Inferior parietal cortex (tissue), 1 donor: ENCODE data around the gene TMEFF2.

ENCODE experiments used
- DNase-seq: peaks from one replicate; pipeline ENCODE4 v3.0.0-alpha.2; 2016; ENCODE audit errors: extremely low spot score

Gene TMEFF2

DNA sequence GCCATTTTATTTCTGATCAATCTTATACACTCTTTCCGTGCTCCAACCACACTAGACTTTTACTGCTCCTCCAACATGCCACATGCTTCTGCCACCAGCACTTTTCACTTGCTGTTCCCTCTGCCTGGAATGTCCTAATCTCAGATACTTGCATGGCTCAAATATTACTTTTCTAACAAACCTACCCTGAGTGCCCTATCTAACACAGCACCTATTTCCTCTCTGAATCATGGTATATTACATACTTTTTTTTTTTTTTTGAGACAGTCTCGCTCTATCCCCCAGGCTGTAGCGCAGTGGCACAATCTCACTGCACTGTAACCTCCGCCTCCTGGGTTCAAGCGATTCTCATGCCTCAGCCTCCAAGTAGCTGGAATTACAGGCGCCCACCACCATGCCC, 181.5 kb downstream of the TMEFF2 start:
- no peak for DNase-seq

DNA sequence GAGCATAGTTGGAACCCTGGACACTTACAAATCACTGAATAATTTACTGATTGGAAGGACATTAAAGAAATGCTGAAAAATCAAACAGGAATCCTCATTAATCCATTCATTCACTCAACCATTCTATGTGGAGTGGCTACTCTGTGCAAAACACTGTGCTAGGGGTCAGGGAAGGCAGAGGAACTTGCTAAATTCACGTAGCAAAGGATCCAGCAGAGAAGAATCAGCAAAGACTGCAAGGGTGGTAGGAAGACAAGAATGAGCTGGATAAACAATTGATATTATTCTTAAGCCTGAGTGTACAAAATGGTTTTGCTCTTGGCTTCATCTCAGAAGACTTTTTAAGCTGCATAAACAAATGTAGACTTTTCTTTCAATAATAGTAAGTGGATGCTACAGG, 183.5 kb downstream of the TMEFF2 start:
- no peak for DNase-seq

DNA sequence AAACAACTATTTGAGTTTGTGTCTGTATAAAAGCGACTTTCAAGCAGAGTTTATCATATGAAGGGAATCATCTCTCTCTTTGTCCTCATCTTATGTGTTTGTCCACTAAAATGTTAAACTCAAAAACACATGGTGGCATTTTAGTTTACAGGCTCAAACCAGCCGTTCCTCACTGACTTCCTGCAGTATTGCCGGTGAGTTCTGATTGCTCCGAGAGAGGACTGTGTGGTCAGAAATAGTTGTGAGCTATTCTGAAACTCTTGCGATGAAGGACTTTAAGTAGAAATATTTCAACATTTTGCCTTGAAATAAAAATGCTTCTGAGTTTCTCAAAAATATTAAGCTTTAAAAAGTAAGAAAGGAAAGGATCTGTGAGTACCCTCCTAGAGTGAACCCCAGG, 184.7 kb downstream of the TMEFF2 start:
- no peak for DNase-seq

DNA sequence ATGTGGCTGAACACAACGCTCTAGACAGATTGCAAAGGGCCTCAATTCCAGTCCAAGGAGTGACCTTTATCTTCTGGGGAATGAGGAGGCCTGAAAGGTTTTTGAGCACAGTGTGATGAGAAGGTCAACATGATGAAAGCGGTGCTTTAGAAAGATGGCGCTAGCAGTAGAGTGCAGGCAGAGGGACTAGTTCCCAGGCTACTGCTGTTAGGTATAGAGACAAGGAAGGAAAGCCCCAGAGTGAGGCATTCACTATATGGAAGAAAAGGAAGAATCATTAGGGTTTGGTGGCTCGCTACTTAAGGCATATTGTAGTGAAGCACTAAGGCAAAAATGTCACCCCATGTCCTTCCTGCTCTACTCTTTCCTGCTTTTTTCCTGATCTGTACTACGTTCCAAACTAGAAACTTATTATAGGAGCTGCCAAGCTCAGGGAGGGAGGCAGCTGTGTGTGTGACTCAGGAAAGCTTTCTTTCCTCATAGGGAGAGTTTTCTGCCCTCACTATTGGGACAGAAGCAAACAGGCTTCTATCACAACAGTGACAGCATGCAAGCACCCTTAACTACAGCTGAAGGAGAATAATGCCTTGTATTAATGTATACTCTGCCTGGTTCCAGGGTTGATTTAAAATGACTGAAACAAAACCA, 187.0 kb downstream of the TMEFF2 start:
- DNase-seq = no peak

DNA sequence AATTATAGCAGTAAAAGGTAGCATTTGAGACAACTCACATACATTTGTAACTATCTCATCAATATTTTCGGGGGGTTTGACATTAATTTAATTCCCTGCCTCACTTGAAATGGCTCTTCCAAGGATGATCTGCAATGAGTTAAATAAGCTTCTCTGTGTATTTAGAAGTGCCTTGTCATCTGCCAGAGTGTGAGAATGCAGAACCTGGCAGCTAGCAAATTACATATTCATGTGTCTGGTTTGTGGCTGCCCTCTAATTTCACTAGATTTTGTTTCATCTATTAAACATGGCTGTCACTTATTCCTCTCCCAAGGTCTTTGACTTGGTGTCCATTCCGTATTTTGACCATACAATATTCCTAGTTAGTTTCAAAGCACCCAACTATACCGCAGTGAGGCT, 189.5 kb downstream of the TMEFF2 start:
- no peak for DNase-seq

DNA sequence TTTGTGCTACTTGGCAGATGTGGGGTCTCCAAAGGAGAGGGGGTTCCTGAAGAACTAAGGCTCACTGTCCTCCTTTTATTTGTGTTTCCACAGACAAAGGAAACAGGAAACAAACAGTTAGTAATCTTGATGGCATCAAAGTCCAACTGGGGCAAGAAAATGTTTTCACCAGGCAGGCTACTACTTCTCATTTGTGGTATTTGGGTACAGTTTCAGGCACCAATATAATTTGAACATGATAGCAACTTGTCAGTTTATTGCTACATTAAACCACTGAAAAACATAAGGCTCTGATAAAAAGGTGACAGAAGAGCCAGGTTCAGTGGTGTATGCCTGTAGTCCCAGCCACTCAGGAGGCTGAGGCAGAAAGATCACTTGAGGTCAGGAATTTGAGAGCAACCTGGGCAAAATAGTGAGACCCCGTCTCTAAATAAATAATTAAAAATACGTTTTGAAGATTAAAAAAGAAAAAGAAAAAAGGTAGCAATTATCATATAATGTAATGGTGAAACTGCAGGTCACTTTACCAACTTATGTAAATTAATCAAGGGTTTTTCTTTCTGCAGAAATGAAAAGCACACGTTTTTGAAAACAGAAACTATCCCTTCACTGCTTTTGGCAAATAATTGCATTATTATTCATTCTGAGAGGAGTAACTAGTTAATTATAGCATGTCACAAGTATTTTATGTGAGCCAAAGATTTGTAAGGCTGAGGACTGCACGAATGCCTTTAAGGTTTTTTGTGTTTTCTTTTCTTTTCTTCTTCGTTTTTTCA, 190.4 kb downstream of the TMEFF2 start:
- DNase-seq = no peak

DNA sequence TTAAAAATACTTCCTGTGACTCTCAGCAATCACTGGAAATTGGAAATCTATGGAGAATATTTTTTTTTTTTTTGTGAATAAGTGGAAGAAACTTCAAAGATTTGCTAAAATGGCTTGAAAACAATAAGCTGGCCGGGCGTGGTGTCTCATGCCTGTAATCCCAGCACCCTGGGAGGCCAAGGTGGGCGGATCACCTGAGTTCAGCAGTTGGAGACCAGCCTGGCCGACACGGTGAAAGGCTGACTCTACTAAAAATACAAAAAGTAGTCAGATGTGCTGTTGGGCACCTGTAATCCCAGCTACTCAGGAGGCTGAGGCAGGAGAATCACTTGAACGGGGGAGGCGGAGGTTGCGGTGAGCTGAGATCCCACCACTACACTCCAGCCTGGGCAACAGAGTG, 192.3 kb downstream of the TMEFF2 start:
- DNase-seq = no peak

DNA sequence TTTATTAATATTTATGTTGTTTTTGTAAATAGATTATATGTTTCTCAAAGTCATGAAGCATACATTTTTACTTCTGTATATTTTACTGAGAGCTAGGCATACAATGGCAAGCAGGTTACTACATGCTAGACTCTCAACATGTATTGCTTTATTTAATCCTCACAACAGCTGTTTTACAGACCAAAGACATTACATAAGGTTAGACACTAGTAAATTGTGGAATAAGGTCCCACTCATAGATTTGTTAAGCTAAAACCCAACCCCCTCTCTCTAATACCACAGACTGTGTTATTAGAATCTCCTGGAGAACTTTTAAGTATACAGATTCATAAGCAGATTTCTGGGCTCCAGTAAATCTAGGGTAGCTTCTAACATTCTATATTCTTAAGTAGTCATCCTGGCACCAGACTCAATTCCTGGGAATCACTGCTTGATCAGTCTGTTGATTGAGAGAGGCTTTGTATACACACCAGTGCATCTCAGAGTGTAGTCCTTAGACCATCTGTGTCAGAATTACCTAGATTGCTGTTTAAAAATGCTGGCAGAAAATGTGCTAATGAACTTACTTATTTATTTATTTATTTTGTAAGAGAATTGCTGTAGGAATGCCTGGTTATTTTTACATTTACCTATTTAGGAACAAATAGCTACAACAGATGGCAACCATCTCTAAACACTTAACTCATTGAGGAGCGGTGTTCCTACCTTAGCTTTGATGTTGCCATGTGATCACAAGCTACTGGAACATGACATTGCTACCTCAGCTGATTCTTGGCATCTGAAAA, 194.3 kb downstream of the TMEFF2 start:
- DNase-seq = no peak

DNA sequence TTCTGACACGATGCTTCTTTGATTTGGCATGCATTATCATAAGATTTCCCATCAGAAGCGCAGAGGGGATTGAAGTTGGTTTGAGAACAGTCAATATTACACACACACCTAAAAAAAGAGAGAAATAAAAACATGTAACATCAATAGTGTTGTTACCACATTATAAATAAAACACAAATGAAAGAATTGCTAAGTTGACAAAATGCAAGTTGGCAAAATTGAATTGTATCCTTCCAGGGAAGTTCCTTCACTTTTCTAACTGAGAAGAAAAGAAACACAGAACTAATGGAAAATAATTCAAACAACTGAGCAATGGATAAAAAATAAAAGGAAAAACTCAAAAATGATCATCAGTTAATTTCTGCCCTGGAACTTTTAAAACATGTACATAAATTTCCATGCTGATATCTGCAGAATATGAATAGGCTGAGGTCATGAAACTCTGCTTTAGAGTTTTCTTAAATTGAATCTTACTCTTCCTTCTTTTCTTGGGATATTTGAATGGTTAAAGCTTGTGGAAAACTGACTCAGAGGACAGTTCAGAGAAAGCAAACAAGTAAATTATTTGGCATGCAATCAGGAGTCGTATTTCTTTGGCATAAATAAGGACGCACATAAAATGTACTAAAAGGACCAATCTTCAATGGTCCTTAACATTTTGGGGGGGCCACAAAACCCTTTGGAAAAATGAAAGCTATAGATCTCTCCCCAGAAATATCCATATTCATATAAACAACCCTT, 195.5 kb downstream of the TMEFF2 start:
- no peak for DNase-seq

DNA sequence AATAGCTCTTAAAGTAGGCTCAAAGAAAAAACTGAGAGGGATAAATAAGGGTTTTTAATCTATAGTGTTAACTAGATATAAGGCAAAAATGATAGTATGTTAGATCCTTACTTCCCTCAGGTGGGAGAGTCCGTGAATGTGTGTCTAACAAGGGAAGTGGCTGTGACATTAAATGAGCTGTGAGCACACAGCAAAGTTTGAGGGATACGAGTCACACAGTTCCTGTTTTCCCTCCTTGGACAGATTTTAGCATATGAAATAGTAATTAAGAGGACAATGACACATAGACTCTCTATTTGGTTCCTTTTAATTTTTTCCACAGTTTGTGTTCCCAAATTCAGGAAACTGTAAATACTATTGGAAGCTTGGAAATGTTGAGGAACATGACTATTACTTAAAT, 199.4 kb downstream of the TMEFF2 start:
- no peak for DNase-seq

DNA sequence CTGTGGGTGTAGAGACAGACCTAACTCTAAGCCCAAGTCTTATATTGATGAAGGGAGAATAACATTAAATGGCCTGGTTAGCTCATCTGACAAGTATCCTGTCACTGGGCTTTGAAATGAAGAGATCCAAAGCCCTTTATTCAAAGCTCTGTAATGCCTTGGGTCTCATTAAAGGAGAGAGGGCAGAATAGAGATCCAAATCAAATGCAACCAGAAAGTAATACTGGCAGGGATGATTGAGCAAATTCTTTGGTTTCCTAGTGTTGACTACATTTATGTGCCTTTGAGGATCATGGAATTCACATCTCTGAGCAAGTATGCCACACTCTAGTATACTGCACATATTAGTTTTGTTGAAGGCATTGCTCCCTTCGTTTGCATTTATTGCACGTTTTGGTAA, 200.0 kb downstream of the TMEFF2 start:
- no peak for DNase-seq

DNA sequence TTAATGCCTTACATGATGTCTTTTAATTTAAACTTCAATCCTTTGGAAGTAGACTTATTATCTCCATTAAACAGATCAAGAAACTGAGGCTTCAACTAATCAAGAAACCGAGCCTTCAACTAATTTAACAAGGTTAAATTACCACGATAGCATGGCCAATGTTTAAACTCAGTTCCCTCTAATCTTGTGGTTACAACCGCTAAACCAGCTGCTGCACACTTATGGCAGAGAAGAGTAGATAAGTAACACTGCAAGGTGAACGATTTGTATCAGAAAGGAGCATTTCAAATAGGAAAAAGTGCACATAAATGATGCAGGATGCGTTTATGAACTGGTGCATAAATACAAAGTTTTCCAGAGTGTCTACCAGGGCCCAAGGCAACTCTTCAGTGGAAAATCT, 203.3 kb downstream of the TMEFF2 start:
- no peak for DNase-seq

DNA sequence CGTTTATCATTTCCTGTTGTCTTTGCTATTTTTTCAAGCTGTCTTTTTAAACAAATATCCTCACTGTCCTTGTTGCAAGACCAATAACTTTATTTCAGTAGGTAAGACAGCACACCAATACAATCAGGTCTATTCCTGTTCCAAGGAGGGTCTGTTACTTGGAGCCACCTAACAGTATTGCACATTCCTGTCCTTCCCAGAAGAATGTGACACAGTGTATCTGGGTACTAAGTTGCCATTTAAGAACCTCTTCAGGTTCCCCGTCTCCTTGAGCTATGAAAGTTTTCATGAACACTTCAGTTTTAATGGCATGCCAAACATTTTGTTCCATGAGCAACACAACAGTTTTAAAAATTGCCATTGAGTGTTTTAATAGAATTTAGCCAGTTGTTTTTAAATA, 209.0 kb downstream of the TMEFF2 start:
- DNase-seq = no peak

DNA sequence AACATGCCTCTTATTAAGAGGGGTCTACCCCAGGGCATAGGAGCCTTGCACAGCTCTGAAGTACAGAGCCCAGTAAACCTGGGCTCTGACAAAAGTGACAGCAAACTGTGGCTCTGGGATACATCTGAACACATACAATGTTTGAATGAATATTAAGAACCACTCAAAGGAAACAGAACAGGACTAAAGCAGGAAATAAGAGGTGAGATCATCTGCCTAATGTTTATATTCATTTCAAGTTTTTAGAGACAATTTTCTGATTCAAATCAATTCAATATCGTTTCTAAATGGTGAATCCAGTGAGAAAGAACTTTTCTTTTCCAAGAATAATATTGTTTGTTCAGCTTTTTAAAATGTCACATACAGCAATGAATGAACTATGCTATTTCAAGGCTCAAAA, 211.1 kb downstream of the TMEFF2 start:
- DNase-seq = no peak

DNA sequence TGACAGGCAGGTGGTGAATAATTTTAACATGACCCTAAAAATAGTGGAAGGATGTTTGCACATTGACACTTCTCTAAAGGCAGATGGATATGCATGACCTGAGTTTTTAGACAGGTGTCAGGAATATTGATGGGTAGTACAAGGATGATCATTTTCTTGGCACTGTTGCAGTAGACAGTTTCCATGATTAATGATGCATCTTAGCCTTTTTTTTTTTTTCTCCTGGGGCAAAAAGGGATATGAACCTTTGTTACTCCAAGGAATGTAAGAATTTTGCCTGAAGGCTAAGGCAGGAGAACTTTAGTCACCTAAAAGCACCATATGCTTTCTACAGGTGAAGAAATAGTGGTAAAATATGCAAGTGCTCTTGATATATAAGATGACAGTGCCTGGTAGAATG, 211.5 kb downstream of the TMEFF2 start:
- no peak for DNase-seq

DNA sequence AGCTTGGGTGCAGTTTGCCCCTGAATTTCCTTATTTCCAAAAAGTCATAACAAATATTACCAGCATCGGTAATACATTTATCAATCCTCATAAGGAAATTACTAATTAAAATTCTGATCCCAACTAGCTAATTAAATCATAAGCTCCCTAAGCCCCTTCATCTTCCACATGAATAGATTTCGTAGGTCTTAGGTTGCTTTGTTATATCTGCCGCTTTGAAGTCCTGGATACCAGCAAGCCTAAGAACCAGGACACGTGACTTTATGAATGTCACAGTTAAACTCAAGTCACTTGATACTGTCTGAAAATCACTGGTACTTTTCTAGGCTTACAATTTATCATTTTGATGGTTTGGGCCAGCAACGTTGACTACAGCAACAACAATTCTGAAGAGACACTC, 213.0 kb downstream of the TMEFF2 start:
- no peak for DNase-seq

DNA sequence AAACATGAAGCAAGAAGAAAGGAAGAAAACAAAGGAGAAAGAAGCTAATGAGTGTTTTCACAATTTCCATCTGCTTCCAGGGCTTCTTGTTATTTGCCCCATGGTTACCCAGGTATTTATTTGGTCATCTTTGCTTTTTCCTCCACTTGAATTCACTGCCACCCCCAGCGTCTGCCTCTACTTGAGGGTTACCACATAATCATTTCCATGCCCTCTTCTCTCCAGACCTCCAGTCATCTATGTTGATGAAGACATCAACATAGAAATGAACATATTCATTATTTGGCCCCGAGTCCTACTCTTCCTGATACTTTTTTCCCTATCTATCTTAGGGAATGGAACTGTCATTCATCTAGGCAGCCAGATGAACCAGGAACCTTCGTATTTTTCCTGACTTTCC, 214.2 kb downstream of the TMEFF2 start:
- DNase-seq = no peak

DNA sequence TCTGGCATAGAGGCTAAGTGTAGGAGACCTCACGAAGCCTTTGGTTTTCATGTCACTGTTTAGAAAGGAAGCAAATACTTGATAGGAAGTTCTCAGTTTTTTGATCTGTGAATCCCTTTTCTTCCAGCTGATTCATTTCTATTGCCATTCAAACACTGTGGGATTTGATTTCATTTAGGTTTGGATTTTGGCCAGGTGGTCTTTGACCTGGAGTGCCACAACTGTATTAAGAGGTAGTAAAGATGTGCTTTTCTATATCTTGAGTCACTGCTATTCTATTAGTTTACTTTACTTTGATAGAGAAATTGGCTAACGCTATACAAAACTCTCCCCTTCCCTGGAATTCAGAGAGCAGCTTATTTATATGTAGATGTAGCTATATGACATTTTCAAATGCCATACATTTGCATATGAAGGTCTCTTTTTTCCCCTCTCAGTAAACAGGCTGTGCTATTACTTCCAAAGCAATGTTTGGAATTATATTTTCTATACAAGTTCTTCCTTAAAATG, 215.5 kb downstream of the TMEFF2 start:
- DNase-seq = no peak

DNA sequence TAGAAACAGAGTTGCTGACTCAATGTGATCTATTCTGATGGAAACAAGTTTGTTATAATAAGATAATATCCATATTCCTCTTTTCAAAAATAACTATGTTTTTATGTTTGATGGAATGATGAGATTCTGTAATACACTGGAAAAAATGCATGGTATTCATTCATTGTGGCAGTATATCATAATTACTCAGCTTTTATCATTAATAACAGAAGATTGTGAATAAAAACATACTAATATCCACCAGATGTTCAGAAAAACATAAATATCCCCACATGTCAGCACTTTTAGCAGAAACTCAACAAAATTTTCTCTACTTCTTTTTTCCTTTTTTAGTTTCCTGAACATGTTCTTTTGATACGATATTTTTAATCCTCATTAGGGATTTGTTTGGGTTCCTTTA, 217.0 kb downstream of the TMEFF2 start:
- no peak for DNase-seq

DNA sequence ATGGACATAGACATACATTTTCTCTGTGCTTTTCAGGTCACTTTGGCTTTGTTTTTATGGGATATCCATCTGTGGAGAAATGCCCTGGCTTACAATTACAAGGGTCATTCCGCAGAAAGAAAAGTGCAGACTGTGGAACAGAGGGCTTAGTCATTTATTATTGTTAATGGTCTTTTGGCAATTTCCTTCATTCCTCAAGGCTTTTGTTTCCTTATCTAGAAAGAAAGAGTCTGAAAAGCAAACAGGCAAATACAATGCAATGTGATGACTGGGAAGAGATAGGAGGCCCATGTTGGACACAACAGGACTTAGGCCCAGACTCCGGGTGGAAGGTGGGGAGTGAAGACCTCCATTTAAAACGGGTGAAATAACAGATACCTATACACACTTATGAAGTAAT, 218.3 kb downstream of the TMEFF2 start:
- DNase-seq = no peak

DNA sequence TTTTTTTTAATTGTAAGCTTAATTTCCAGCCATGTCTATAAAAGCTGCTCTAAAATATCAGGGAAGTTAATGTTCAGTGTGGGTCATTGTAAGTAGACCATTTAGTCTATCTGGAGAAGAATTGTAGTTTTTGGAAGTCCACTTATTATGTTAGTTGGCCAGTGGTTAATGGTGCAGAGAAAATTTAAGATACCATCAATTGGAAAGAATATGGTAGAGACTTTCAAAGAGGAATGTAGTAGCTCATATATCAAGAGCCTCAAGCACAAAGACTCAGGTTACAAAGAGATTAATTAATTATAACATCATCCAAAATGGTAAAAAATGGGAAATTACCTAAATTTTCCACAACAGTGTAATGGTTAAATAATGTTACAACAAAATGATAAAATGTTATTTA, 220.1 kb downstream of the TMEFF2 start:
- no peak for DNase-seq

DNA sequence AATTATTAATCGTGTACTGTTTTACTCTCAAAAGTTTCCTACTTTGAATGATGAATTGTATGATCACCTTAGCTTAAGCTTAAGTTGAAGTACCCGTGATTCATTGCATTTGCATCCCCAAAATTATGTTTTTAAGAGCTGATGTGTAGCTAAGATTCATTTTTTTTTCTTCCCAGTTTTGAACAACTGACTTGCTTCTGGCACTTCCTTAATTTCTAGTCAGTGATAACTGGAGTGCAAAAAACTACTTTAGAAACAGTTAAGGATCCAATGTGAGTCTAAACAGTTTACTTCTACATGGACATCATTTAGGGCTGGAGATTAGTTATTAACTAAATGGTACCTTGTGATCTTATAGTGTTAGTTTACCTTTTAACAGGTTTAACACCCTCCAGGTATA, 223.9 kb downstream of the TMEFF2 start:
- no peak for DNase-seq
